Left ventricle myocardium superior (tissue), 1 donor: ENCODE data around the gene KRTAP13-1. TPM values are rescaled to one million over a fixed set of nuclear protein-coding genes. Genes with fewer than 3 reads are reported as not detected.

Experiments
- ATAC-seq: fragments of 200-7000 bp; cut with Tn5 transposase; one replicate; pipeline ENCODE4 v1.9.1; 2020; ENCODE audit warnings: mild to moderate bottlenecking, moderate library complexity
- DNase-seq: peaks from one replicate; pipeline ENCODE4 v3.0.0-alpha.2; 2020
- intact Hi-C: fragments of 100-400 bp; cut with micrococcal nuclease; formaldehyde crosslinking; loops from one replicate; pipeline ENCODE4 v1.11.0; 2022
- long read RNA-seq: library from polyadenylated mRNA; unstranded; transcript quantifications from one replicate; pipeline ENCODE4 v2.0.0, GENCODE V29; 2021
- total RNA-seq: library from RNA; stranded (reverse); fragmentation: NEBNext Ultra II Directional; extraction: Animal tissue kit (Norgen Biotek cat#: 25700); gene quantifications from one replicate; pipeline ENCODE4 v1.2.1, GENCODE V29; 2021
- donor health status: DM: no; HTN: yes; CAD: no; lungs with severe emphysema.

The KRTAP13-1 gene, protein sequence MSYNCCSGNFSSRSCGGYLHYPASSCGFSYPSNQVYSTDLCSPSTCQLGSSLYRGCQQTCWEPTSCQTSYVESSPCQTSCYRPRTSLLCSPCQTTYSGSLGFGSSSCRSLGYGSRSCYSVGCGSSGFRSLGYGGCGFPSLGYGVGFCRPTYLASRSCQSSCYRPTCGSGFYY
- total RNA-seq: not detected
- long read RNA-seq: 0 reads

DNA sequence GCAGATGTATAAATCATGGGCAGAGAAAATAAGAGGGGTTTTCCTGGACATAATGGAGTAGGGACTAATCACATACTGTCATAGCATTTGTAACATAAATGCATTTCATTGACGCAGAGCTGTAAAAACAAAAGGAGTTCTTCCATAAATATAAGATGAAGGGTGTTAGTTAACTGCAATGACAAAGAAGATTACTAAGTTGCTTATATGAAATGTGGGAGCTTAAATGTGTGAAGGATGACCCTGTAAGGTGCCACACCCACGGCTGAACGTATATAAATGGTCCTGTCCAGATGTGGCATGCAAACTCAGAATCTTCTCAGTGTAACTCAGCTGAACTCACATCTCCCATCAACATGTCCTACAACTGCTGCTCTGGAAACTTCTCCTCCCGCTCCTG, at the start of gene KRTAP13-1:
KRTAP13-1 (plus strand) TSS at position 301 of the 400 bp plus-strand sequence; CDS start at position 357, 56 bp downstream.
- ATAC-seq: no peak
- intact Hi-C loops: no loop called here
- no peak for DNase-seq

DNA sequence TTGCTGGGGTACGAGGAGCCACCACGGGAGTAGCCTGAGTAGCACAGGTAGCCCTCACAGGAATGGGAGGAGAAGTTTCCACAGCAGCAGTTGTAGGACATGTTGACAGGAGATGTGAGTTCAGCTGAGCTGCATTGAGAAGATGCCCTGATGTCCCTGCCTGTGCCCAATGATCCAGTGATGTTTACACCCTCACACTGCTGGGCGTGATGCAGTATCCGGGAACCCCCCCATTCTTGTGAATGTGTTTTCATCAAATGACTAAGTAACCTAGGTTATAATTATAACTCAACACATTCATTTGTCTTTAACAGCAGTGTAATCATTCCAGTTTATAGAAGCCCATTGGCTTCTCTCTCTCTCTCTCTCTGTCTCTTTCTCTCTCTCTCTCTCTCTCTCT, 47.3 kb upstream of the KRTAP13-1 start, which contains the start of gene KRTAP23-1:
KRTAP23-1 (minus strand) TSS at position 101 of the 400 bp plus-strand sequence; CDS start at position 101, 0 bp downstream.
- ATAC-seq: no peak
- no peak for DNase-seq
- intact Hi-C loops: loop anchor here (10.0 kb wide), 1 partner anchor 736 kb away; no protein-coding TSS in a partner anchor

GRCh38 chr21:30349572-30349971, 46.3 kb upstream of the KRTAP13-1 start:
- ATAC-seq (no peak), DNase-seq (no peak)
- intact Hi-C loops: loop anchor here (10.0 kb wide), 1 partner anchor 735 kb away; no protein-coding TSS in a partner anchor

DNA sequence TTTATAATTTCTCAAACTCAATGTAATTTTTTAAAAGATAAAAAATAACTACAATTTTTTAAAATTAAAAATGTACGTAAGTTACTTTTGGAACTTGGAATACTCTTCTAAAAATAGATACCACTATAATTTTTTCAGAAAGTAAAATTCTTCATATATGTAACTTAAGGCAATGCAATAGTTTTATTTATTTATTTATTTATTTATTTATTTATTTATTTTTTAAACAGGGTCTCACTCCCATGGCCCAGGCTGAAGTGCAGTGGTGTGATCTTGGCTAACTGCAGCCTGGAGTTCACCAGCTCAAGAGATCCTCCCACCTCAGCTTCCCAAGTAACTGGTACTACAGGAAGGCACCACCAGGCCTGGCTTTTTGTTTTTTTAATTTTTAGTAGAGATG, 44.3 kb upstream of the KRTAP13-1 start:
- ATAC-seq: no peak
- DNase-seq: no peak
- intact Hi-C loops: no loop called here

- DNase-seq (no peak), ATAC-seq (no peak)
- intact Hi-C loops: no loop called here
These were observed 41.4 kb upstream of the KRTAP13-1 start for GRCh38 chr21:30354308-30355005.

- DNase-seq: no peak
- no peak for ATAC-seq
- intact Hi-C loops: no loop called here
These were observed 39.9 kb upstream of the KRTAP13-1 start for GRCh38 chr21:30355906-30356305.

DNA sequence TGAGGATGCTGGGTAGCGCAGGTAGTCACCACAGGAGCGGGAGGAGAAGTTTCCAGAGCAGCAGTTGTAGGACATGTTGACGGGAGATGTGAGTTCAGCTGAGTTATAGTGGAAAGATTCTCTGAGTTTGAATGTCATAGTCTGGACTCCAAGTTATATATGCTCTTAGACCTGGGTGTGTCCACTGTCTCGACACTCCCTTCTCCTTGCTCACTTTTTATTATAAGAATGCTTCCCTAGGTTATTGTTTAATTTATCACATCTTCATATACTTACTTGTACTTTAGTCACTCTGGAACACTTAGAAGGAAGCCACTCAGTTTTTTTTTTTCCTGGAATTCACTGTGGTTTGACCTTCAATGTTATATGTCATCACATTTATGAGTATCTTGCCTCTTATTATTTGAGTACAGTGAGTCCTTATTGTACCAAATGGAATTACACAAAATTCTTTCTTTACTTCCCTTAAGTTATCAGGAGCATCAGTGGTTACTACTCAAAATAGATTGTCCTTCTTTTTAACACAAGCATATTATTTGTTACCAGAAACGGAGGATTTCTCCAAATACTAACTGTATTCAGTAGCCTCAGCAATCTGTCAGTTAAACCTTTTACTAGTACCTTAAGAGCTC, 23.6 kb upstream of the KRTAP13-1 start, which contains the start of gene KRTAP13-2:
KRTAP13-2 (minus strand) TSS at position 133 of the 632 bp plus-strand sequence; CDS start at position 75, 58 bp downstream.
- DNase-seq: no peak
- intact Hi-C loops: no loop called here
- no peak for ATAC-seq

GRCh38 chr21:30382201-30382600, 13.6 kb upstream of the KRTAP13-1 start:
- ATAC-seq (no peak), DNase-seq (no peak)
- intact Hi-C loops: no loop called here

DNA sequence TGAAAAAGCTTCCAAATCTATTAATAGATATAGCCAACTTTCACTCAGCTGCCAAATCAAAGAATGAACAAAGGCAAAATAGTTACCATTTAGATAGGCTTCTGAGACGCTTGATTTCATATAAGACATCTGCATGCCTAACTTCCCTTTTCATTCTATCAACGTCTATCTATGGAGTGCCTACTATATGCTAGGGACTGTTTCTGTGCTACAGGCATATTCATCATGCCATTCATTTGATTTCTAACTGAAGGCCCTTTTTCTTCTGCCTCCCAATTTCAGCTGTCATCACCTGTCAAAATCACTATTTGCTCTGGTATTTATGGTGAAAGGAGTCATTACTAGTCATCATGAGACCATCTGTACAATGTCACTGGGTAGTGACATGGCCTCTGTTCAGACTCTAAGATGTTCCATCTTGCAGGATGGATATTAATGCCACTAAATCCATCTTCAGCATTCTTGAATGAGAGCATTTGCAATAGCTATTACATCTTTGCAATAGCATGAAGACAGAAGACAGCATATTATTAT, 4.3 kb upstream of the KRTAP13-1 start:
- intact Hi-C loops: no loop called here
- DNase-seq: no peak
- ATAC-seq: peak; percentile 54

- ATAC-seq: peak; percentile 59
- intact Hi-C loops: no loop called here
- DNase-seq: peak; percentile 45
These were observed 13.1 kb downstream of the KRTAP13-1 start for GRCh38 chr21:30408782-30409494.

DNA sequence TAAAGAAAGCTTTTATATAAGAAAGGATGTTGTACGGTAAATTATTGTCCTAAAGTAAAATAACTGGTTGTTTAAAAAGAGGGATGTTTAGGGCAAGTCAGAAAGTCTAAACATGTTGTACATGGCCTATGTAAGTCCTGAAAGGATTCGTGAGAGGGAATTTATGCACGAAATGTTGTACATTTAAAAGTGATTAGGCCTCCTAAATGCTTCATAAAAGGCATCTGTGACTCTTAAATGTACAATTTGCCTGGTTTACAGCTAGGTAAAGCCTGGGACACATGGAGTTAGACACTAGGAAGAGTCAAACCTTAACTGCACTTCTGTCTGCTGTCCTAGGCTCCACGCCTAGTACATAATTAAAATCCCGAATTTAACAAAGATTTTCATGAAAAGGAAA, 20.2 kb downstream of the KRTAP13-1 start:
- ATAC-seq: no peak
- intact Hi-C loops: no loop called here

DNA sequence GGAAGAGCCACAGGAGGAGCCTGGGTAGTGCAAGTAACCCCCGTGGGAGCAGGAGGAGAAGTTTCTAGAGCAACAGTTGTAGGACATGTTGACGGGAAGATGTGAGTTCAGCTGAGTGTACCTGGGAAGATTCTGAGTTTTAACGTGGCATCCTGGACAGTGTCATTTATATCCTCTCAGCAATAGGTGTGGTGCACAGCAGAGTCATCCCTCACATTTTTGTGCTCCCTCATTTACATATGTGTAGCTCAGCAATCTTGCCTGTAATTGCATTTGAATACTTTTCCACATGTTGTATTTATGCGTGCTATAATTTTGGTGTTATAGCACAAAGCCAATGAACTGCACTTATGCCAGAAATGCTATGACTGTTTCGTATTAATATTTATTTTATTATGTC, 30.0 kb downstream of the KRTAP13-1 start, which contains the start of gene KRTAP13-3:
KRTAP13-3 (minus strand) TSS at position 101 of the 400 bp plus-strand sequence; CDS start at position 87, 14 bp downstream.
- ATAC-seq (no peak), DNase-seq (no peak)
- intact Hi-C loops: no loop called here

More for the DNA sequence above, 20.2 kb downstream of the KRTAP13-1 start:
- no peak for DNase-seq

- intact Hi-C loops: no loop called here
These were observed 30.9 kb downstream of the KRTAP13-1 start for GRCh38 chr21:30426731-30427130.

DNA sequence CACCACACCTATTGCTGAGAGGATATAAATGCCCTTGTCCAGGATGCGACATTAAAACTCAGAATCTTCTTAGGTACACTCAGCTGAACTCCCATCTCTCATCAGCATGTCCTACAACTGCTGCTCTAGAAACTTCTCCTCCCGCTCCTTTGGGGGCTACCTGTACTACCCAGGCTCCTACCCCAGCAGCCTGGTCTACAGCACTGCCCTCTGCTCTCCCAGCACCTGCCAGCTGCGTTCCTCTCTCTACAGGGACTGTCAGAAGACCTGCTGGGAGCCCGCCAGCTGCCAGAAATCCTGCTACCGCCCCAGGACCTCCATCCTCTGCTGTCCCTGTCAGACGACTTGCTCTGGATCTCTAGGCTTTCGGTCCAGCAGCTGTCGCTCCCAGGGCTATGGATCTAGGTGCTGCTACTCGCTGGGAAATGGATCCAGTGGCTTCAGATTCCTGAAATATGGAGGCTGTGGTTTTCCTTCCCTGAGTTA, 34.4 kb downstream of the KRTAP13-1 start, which contains the start of gene KRTAP13-4:
KRTAP13-4 (plus strand) TSS at position 51 of the 486 bp plus-strand sequence; CDS start at position 107, 56 bp downstream.
- ATAC-seq: no peak
- DNase-seq: no peak
- intact Hi-C loops: no loop called here

More at GRCh38 chr21:30426731-30427130, 30.9 kb downstream of the KRTAP13-1 start:
- DNase-seq (no peak), ATAC-seq (no peak)

DNA sequence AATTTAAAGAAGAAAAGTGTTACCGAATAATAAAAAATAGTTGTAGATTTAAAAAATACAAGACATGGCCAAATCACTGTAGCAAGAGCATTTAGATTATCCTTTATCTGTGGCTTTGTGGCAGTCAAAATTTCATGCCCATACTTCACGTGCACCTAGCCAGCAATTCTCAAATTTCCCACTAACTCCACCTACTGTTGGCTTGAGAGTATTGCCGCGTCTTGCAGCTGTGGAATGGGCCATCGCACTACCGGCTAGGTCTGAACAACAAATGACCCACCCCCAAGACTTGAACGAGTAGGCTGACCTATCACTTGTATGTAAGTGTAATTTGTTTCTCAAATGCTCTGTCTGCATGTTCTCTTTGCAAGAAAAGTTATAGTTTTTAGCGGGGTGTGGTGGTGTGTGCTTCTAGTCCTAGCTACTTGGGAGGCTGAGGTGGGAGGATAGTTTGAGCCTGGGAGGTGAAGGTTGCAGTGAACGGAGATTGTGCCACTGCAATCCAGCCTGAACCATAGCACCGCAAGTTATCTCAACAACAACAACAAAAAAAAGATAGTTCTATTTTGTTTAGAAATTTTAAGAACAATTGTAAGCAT, 38.3 kb downstream of the KRTAP13-1 start:
- ATAC-seq (no peak), DNase-seq (no peak)
- intact Hi-C loops: no loop called here

DNA sequence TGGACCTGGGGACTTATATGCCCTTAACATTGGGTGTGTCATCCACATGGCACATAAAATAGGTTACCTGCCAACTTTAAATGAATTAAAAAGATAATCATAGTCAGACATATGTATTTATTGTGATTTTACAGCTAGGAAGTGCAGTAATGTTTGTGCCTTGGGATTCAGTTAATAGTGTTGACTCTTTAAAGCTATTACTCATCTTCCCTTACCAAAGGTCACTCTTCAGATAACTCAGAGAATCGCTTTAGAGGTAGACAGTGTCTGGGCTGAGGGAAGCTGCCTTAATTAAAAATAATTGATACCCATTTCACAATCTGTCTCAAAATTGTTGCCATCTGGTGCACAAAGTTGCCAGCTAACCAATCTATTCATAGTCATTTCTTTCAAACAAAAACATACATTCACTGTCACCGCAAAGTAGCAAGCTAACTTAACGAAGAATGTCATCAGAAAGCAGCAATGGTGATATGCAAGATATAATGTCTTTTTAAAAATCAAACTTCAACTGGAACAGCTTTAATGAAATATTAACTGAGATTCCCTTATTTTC, 41.3 kb downstream of the KRTAP13-1 start:
- ATAC-seq: no peak
- intact Hi-C loops: no loop called here
- no peak for DNase-seq

DNA sequence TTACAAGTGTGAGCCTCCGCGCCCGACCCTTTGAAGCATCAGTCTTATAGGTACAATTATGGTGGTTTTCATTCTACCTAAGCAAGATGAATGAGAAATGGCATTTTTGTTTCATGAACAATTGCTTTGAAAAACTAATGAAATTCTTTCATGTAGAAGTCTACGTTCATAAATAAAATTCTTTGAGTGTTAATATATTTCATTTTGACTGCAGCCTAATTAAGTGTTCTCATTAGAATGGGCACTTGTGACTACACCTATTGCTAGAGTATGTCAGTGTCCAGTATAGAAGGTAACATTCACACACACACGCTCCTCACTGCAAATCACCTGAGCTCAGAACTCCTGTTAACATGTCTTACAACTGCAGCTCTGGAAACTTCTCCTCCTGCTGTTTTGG, 44.1 kb downstream of the KRTAP13-1 start, which contains the start of gene KRTAP15-1:
KRTAP15-1 (plus strand) TSS at position 301 of the 400 bp plus-strand sequence; CDS start at position 354, 53 bp downstream.
- DNase-seq (no peak), ATAC-seq (no peak)
- intact Hi-C loops: loop anchor here (5.0 kb wide), 1 partner anchor 647 kb away; no protein-coding TSS in a partner anchor

- ATAC-seq (no peak), DNase-seq (no peak)
- intact Hi-C loops: loop anchor here (5.0 kb wide), 1 partner anchor 644 kb away; no protein-coding TSS in a partner anchor
These were observed 47.4 kb downstream of the KRTAP13-1 start for GRCh38 chr21:30443226-30443625.
